Measurements from ENCODE around the gene PNRC1. TPM values are rescaled to one million over a fixed set of nuclear protein-coding genes. Genes with fewer than 3 reads are reported as not detected.

PNRC1 gene
- total and polyA plus RNA-seq, 2 of the 4 experiments (the other 2 are of a cell fraction) = 6.5 to 8.1 TPM

DNA sequence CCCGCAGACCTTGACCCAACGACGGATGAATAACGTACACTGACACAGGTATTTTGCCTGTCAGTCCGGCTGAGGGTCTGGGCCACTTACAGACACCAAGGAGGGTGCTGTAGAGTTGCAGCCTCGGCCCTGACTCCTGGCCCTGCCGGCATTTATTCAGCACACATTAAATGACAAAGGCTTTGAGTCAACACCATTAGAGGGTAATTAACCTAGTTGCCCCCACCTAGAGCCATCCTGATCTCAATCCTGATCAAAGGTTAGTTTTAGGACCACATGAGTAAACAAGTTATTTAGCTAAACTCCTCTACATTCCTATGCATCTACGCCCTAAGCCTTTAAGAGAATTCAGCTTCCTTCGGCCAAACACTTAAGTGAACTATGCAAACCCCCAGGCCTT lies 53.4 kb downstream of the PNRC1 start:
- POLR2A ChIA-PET (ENCODE audit: unreplicated experiment) = no interaction called here

More for the DNA sequence above, 53.4 kb downstream of the PNRC1 start:
- Histone ChIP-seq H3K9me1 (ENCODE audit: insufficient read depth, low read length) (no peaks in the 10 kb centered on the region), H3K27me3 (ENCODE audit: control insufficient read depth, insufficient read depth, low read length) (no peaks in the 10 kb centered on the region), H3K56ac (ENCODE audit: extremely low read depth, insufficient read depth, low read length) (no peak overlapping the region), H3K4me2 (ENCODE audit: low read depth, low read length) (no peak overlapping the region), H3K14ac (replicated peaks; ENCODE audit: low read depth, low read length) (no peak overlapping the region), H3K4me1 (ENCODE audit: control insufficient read depth, insufficient read depth, low read length) (no peaks in the 10 kb centered on the region), H4K5ac (ENCODE audit: low read depth, low read length) (no peak overlapping the region), H4K91ac (ENCODE audit: insufficient read depth, low read depth, low read length) (no peak overlapping the region), H2AK5ac (ENCODE audit: low read depth, low read length) (no peak overlapping the region), H2BK15ac (ENCODE audit: low read depth, low read length) (no peak overlapping the region), H3K9me3 (ENCODE audit: control insufficient read depth, insufficient read depth, low read length) (no peaks in the 10 kb centered on the region), H3K36me3 (ENCODE audit: control insufficient read depth, insufficient read depth, low read length) (no peaks in the 10 kb centered on the region), H3K4me3 (ENCODE audit: insufficient read depth, low read depth, low read length) (no peak overlapping the region), H2AFZ (replicated peaks; ENCODE audit: low read length, poor library complexity) (no peak overlapping the region), H4K8ac (ENCODE audit: low read depth in 2 of 2, low read length in 2 of 2) (no peak overlapping the region), H2BK20ac (ENCODE audit: low read depth, low read length) (no peak overlapping the region), H3K9ac (ENCODE audit: low read depth, low read length) (no peak overlapping the region), H2BK120ac (ENCODE audit: low read depth, low read length) (no peak overlapping the region), H3K79me1 (ENCODE audit: low read depth in 1 of 2, low read length in 2 of 2) (no peaks in the 10 kb centered on the region), H3K18ac (ENCODE audit: low read depth, low read length) (no peak overlapping the region), H4K20me1 (ENCODE audit: insufficient read depth, low read length) (no peaks in the 10 kb centered on the region), H2AK9ac (replicated peaks; ENCODE audit: low read depth, low read length, poor library complexity) (no peak overlapping the region), H3K23ac (ENCODE audit: low read depth, low read length) (no peak overlapping the region), H3K4ac (ENCODE audit: low read depth, low read length) (no peak overlapping the region), H3K27ac (ENCODE audit: insufficient read depth, low read length) (no peak overlapping the region), H2BK5ac (ENCODE audit: low read depth, low read length, poor library complexity, severe bottlenecking) (no peak overlapping the region)
- ATAC-seq (ENCODE audit: low read depth) (no peak), DNase-seq (no peak)
- BruUV-seq (replicated peaks) = no TSS peak
- CTCF ChIA-PET = interaction anchor here (0.6 kb wide), 1 partner anchor 183 kb away, joined by 3 read pairs; no protein-coding TSS in a partner anchor
- intact Hi-C loops (cut with micrococcal nuclease) = no loop called here
- WGBS, 2 experiments (ENCODE audit: extremely low coverage in 2 of 2, insufficient read length in 1 of 2) = no CpG with 5 or more reads among the region's 9 CpGs
- dilution Hi-C loops (cut with HindIII; ENCODE audit: low sequenced_read_pairs, unreplicated experiment) = no loop called here
- TF ChIP-seq, protein P1, sequence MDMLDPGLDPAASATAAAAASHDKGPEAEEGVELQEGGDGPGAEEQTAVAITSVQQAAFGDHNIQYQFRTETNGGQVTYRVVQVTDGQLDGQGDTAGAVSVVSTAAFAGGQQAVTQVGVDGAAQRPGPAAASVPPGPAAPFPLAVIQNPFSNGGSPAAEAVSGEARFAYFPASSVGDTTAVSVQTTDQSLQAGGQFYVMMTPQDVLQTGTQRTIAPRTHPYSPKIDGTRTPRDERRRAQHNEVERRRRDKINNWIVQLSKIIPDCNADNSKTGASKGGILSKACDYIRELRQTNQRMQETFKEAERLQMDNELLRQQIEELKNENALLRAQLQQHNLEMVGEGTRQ (IDR thresholded peaks at IDR 0.05; ENCODE audit: low read depth, low read length) = no peak
- TF ChIP-seq, protein P2, sequence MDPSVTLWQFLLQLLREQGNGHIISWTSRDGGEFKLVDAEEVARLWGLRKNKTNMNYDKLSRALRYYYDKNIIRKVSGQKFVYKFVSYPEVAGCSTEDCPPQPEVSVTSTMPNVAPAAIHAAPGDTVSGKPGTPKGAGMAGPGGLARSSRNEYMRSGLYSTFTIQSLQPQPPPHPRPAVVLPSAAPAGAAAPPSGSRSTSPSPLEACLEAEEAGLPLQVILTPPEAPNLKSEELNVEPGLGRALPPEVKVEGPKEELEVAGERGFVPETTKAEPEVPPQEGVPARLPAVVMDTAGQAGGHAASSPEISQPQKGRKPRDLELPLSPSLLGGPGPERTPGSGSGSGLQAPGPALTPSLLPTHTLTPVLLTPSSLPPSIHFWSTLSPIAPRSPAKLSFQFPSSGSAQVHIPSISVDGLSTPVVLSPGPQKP (IDR thresholded peaks at IDR 0.05; ENCODE audit: borderline replicate concordance, low read depth, low read length) = no peak
- TF ChIP-seq, protein P3, sequence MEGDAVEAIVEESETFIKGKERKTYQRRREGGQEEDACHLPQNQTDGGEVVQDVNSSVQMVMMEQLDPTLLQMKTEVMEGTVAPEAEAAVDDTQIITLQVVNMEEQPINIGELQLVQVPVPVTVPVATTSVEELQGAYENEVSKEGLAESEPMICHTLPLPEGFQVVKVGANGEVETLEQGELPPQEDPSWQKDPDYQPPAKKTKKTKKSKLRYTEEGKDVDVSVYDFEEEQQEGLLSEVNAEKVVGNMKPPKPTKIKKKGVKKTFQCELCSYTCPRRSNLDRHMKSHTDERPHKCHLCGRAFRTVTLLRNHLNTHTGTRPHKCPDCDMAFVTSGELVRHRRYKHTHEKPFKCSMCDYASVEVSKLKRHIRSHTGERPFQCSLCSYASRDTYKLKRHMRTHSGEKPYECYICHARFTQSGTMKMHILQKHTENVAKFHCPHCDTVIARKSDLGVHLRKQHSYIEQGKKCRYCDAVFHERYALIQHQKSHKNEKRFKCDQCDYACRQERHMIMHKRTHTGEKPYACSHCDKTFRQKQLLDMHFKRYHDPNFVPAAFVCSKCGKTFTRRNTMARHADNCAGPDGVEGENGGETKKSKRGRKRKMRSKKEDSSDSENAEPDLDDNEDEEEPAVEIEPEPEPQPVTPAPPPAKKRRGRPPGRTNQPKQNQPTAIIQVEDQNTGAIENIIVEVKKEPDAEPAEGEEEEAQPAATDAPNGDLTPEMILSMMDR (conservative IDR thresholded peaks at IDR 0.05; ENCODE audit: low read depth, low read length) = no peak
- TF ChIP-seq RFX5 (IDR thresholded peaks at IDR 0.05; ENCODE audit: low read depth, low read length) (no peak), NFE2L2 (IDR thresholded peaks at IDR 0.05; ENCODE audit: low read depth, low read length) (no peak), RAD21 (IDR thresholded peaks at IDR 0.05; ENCODE audit: low read length) (no peak), RCOR1 (IDR thresholded peaks at IDR 0.05; ENCODE audit: insufficient replicate concordance, low read length) (no peak), CEBPB (IDR thresholded peaks at IDR 0.05; ENCODE audit: low read depth, low read length) (no peak), BHLHE40 (IDR thresholded peaks at IDR 0.05; ENCODE audit: low read depth, low read length) (no peak)
- in situ Hi-C loops (cut with MboI; ENCODE audit: low sequenced_read_pairs) = loop anchor here (25.0 kb wide), 1 partner anchor 228 kb away; the partner anchor contains the start of gene UBE2J1

All from IMR-90 (cell line).